Brain microvascular endothelial cell (primary cell): ENCODE measurements around the gene BICRAL.

Experiments
- DNase-seq: peaks from one replicate; pipeline ENCODE4 v3.0.0-alpha.2; 2020
- H3K27ac ChIP-seq: fragments of 250-450 bp; sonication (Bioruptor Pico); 2 replicates; pipeline ENCODE4 v1.5.1; 2020; ENCODE audit warnings: mild to moderate bottlenecking, moderate library complexity
- H3K27me3 ChIP-seq: fragments of 250-450 bp; sonication (Bioruptor Pico); replicated peaks from 2 replicates; pipeline ENCODE4 v1.5.1; 2020; ENCODE audit warnings: mild to moderate bottlenecking
- H3K36me3 ChIP-seq: fragments of 250-450 bp; sonication (Bioruptor Pico); replicated peaks from 2 replicates; pipeline ENCODE4 v1.5.1; 2020; ENCODE audit warnings: mild to moderate bottlenecking
- H3K4me3 ChIP-seq: 2 replicates; pipeline ENCODE4 v1.5.1; 2011; ENCODE audit warnings: low read depth, mild to moderate bottlenecking, control low read depth, low read length, moderate library complexity
- in situ Hi-C: cut with HindIII; loops from 2 replicates; pipeline ENCODE4 v1.10.0; 2017; ENCODE audit warnings: low sequenced_read_pairs, low pct_ligation_motif_present
- TF ChIP-seq, protein P1 (sequence below): IDR thresholded peaks from 2 replicates; pipeline ENCODE4 v1.5.1; 2011; ENCODE audit warnings: low read depth, mild to moderate bottlenecking, moderate library complexity, low read length, control low read depth, inconsistent platforms; ENCODE audit errors: missing control alignments

The BICRAL gene

DNA sequence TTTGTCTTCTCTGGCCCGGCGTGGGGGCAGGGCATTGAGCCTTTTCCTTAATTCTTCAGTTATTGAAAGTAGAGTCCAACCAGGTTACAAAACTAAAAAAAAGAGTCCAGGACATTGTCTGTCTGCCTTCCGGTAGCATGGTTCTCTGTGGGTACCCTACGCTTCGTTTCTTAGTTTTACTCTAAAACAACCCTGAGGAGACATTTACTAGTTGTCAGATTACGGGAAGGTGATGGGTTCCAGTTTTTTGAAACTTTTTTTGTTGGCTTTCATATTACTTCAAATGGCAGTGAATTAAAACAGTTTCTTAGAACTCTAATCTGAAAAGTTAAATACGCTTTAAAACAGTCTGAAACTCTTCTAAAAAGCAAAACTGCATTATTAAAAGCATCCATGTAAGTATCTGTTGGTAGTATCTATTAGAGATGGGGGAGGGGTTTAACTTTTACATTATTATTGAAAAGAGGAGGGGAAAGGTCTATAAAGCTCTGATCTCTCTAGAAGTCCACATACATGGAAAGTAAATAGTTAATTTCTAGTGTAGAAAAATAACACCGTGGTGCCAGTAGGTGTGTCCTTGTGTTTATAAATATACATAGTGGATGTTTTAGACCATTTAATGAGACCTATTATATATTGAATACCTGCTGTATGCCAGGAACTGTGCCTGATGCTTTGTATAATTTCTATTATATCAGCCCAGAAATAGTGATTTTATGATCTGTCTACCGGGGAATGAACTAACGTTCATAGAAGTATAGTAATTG, 2.2 kb downstream of the BICRAL start:
- peak; percentile 14 for DNase-seq
- peak overlapping the region; percentile 78 for H3K4me3 ChIP-seq
- in situ Hi-C loops, result no loop called here
- H3K36me3 ChIP-seq, result no peaks in the 10 kb centered on the region
- TF ChIP-seq, protein P1, sequence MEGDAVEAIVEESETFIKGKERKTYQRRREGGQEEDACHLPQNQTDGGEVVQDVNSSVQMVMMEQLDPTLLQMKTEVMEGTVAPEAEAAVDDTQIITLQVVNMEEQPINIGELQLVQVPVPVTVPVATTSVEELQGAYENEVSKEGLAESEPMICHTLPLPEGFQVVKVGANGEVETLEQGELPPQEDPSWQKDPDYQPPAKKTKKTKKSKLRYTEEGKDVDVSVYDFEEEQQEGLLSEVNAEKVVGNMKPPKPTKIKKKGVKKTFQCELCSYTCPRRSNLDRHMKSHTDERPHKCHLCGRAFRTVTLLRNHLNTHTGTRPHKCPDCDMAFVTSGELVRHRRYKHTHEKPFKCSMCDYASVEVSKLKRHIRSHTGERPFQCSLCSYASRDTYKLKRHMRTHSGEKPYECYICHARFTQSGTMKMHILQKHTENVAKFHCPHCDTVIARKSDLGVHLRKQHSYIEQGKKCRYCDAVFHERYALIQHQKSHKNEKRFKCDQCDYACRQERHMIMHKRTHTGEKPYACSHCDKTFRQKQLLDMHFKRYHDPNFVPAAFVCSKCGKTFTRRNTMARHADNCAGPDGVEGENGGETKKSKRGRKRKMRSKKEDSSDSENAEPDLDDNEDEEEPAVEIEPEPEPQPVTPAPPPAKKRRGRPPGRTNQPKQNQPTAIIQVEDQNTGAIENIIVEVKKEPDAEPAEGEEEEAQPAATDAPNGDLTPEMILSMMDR, result no peak
- H3K27ac ChIP-seq, result peak overlapping the region; percentile 98
- no peaks in the 10 kb centered on the region for H3K27me3 ChIP-seq

DNA sequence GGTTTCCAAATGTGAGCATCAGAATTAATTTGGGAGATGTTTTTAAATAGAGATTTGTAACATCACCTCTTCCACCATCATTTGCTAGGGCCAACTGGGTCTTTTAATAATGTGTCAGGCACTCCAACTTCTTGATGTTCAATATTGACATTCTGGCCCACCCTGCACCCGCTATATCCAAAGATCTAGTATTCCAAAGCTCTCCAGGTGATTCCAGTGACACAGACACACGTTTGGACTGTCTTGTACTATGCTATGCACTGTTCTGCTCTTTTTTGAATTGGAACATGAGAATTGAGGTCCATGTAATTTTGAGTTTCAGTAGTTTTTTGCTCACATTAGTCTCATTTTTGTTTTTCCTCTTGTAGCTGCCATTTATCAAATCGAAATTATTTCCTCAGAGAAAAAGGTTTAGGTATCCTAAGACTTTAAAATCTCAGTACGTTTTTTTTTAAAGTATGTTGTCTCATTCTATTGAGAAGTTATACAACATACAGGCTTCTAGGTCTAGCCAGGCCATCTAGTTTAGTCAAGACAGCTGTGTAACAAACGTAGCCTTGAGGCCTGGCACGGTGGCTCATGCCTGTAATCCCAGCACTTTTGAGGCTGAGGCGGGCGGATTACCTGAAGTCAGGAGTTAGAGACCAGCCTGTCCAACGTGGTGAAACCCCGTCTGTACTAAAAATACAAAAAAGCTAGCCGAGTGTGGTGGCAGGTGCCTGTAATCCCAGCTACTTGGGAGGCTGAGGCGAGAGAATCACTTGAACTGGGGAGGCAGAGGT, 3.1 kb downstream of the BICRAL start:
- no peaks in the 10 kb centered on the region for H3K27me3 ChIP-seq
- no peak for DNase-seq
- in situ Hi-C loops, result no loop called here

DNA sequence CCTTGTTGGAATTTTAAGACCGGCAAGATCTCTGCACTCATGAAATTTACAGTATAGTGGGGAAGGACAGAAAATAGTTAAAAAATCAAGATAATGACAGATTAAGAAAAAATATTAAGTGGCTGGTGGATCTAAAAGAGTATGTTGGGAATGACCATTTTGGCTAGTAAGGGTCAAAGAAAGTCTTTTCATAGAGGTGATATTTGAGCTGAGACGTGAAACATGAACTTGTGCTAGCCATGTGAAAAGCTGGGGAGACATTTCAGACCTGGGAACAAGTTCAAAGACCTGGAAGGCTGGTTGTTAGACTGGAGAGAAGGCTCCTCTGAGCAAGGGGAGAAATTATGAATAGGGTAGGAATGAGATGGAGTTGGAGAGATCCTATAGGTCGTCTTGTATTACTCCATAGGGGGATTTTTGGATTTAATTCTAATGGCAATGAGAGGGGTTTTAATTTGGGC, 4.7 kb downstream of the BICRAL start:
- Histone ChIP-seq H3K4me3 (no peak overlapping the region), H3K36me3 (no peaks in the 10 kb centered on the region), H3K27ac (no peak overlapping the region), H3K27me3 (no peaks in the 10 kb centered on the region)
- TF ChIP-seq, protein P1, result no peak
- in situ Hi-C loops, result no loop called here
- DNase-seq, result no peak

More for the DNA sequence above, 3.1 kb downstream of the BICRAL start:
- TF ChIP-seq, protein P1, result no peak
- Histone ChIP-seq H3K4me3 (peak overlapping the region; percentile 78), H3K36me3 (no peaks in the 10 kb centered on the region), H3K27ac (no peak overlapping the region)

DNA sequence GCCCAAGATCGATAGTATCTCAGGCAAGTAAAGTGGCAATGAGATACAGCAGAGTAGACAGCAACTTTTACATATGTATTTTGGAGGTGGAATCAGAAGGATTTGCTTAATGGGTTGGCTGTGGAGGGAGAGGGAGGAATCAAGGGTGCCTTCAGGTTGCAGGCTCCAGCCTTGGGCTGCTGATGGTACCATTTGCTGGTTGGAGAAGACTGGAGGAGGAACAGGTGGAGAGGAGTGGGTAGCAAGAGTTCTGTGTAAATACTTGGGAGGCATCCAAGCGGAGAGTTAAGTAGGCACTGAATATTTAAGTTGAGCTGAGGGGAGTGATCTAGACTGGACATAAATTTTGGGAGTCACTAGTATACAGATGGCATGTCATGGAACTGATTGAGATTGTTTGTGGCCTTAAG, 5.2 kb downstream of the BICRAL start:
- no peak for DNase-seq
- in situ Hi-C loops, result no loop called here
- H3K36me3 ChIP-seq, result no peaks in the 10 kb centered on the region
- H3K4me3 ChIP-seq, result no peak overlapping the region
- no peaks in the 10 kb centered on the region for H3K27me3 ChIP-seq
- no peak overlapping the region for H3K27ac ChIP-seq
- TF ChIP-seq, protein P1, result no peak

DNA sequence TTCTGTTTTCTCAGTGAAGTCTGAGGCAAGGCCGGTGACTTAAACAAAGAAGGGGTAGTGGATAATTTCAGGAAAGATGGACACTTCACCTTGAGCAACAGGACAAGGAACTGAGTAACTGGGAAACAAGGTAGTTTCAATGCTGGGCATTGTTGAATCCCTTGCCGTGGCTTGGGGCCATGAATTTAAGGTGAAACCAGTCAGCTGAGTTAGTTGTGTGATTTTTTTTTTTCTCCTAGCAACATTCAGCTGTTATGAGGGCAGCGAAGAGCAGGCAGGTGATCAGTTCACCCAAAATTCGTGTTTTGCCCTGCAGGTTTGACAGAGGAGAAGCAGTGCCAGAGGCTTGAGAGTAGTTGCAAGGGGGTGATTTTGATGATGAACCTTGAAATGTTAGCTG, 6.8 kb downstream of the BICRAL start:
- Histone ChIP-seq H3K4me3 (no peak overlapping the region), H3K27ac (no peak overlapping the region), H3K27me3 (no peaks in the 10 kb centered on the region), H3K36me3 (no peaks in the 10 kb centered on the region)
- TF ChIP-seq, protein P1, result no peak
- DNase-seq, result no peak
- in situ Hi-C loops, result no loop called here
